Middle frontal gyrus (tissue), 1 donor: ENCODE measurements around the gene PLEKHH1.
"Not testable (repeated sequence)": the region's sequence is repeated elsewhere in the genome, so short reads cannot be mapped to it uniquely, and the experiment has no call there.

ENCODE experiments used
- DNase-seq: peaks from one replicate; pipeline ENCODE4 v3.0.0-alpha.2; 2015; ENCODE audit warnings: low spot score; ENCODE audit errors: extremely low spot score

The PLEKHH1 gene

GRCh38 chr14:67620217-67620785, 87.2 kb downstream of the PLEKHH1 start:
- DNase-seq = no peak

DNA sequence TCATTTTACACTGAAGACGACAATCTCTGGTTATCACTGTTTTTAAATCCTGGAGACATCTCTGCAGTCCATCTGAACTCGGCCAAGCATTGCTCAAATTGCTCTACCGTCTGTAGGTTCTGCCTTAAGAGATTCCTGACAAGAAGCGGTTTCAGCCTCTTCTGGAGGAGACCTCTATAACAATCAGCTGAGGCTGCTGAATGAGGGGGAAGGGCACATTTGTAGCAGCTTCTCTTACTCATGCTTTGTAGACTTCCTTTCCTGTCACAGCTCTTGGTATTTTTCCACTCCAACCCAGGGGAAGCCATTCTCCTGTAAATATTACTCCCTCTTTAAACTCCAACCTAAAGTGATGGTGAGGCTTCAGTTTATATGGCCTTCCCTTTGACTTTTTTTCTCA, 89.6 kb downstream of the PLEKHH1 start:
- DNase-seq = peak; percentile 8

DNA sequence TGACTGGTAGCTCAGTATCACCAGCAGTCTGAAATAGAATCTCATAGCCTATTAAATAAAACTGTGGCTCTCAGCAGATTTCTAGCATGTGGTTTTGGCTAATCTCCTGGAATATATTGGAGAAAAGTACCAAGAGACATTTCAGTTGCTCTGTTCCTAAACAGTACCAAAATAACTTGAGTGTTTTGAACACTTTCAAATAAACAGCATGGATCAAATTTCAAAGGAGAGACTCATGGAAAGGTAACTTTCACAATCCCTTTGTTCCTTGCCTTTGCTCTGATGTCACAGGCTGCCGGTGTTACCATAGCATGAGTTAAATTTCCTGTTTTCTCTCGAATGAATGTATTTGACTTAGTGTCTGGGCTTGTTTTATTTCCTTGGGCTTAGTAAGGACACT, 90.0 kb downstream of the PLEKHH1 start:
- DNase-seq = no peak

- not testable (repeated sequence) for DNase-seq
Measured at GRCh38 chr14:67626131-67626530, 93.0 kb downstream of the PLEKHH1 start.

DNA sequence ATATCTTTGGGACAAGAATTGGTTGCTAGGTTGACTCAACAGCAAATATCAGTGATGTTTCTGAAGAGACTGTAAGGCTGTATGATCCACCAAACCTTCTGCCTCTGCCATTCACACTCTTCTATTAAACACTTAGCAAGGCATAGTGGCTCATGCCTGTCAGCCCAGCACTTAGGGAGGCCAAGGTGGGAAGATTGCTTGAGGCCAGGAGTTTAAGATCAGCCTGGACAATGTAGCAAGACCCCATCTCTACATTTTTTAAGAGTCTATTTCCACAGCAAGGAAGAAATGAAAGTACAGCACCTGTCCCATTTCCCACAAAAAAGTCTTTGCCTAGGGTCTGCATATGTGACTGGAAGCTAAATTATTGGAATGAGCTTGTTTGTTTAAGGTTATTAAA, 94.4 kb downstream of the PLEKHH1 start:
- no peak for DNase-seq

- DNase-seq = no peak
Measured at GRCh38 chr14:67630186-67630585, 97.1 kb downstream of the PLEKHH1 start.

- DNase-seq = no peak
Measured at GRCh38 chr14:67630938-67631337, 97.8 kb downstream of the PLEKHH1 start.

GRCh38 chr14:67633451-67634147, 100.5 kb downstream of the PLEKHH1 start:
- no peak for DNase-seq

- DNase-seq = no peak
Measured at GRCh38 chr14:67636361-67636919, 103.3 kb downstream of the PLEKHH1 start.

DNA sequence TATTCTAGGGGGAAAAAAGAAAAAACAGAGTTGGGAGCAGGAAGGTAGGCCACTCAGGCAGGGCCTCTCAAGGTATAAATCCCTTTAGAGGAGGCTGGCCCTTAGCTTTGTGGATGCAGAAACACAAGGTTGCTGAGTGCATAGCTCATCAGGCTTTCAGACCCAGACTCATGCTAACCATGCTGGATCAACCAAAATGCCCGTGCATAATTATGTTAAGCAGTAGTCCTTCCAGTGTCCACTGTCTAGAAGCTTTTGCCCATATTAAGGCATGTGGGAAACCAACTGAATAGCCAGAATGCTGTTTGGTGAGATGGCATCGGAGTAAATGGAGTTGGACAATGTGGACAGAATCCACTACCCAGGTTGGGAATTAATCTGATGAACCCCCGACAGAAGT, 105.6 kb downstream of the PLEKHH1 start:
- no peak for DNase-seq
